ENCODE measurements around the gene TESK1. TPM values are rescaled to one million over a fixed set of nuclear protein-coding genes. Genes with fewer than 3 reads are reported as not detected.
A peak's percentile ranks its signal among the peaks of the same experiment; 100 is the strongest.

The TESK1 gene
- total and polyA plus RNA-seq, 2 donors (not counting 1 experiment from before 2014, with no cell fraction given): 43.8 to 94.1 TPM

DNA sequence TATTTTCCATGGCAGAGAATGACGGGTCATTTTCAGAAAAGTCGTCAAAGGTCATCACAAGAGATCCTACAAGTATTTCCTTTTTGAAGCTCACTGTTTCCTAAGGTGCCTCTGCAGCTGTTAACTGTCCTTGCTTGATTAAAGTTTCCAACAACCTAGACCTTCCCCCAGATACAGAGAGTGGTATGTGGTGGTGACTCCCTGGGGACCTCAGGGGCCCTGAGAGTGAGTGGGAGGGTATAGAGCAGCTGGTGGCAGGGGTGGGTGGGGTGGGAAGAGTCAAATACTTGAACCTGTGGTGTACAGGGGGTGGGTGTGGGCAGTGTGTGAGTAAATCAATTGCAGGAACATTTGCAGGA, 14.7 kb downstream of the TESK1 start:
- peaks cover 32% of the 10 kb centered on the region for H3K79me2 ChIP-seq (ENCODE audit: control insufficient read depth, insufficient read depth, low read length)
- peak overlapping the region; percentile 76 for H3K4me2 ChIP-seq (replicated peaks; ENCODE audit: low read depth, low read length, poor library complexity, severe bottlenecking)
- H3K27ac Mint-ChIP-seq: peak overlapping the region; percentile 86
- H3K27me3 ChIP-seq (replicated peaks in 1 of 4; ENCODE audit: control extremely low read depth in 1 of 4, control insufficient read depth in 3 of 4, insufficient read depth in 4 of 4, low read length in 3 of 4): no peaks in the 10 kb centered on the region
- intact Hi-C loops (cut with micrococcal nuclease): loop anchor here (1.0 kb wide), 5 partner anchors 15 to 77 kb away; partner anchors contain the start of genes CCDC107 and RMRP
- H3K4me1 Mint-ChIP-seq: peaks cover 79% of the 10 kb centered on the region
- TF ChIP-seq EZH2 (IDR thresholded peaks at IDR 0.05; ENCODE audit: borderline replicate concordance, insufficient read depth, low read depth, low read length, poor library complexity, severe bottlenecking): no peak
- TF ChIP-seq, protein P1, sequence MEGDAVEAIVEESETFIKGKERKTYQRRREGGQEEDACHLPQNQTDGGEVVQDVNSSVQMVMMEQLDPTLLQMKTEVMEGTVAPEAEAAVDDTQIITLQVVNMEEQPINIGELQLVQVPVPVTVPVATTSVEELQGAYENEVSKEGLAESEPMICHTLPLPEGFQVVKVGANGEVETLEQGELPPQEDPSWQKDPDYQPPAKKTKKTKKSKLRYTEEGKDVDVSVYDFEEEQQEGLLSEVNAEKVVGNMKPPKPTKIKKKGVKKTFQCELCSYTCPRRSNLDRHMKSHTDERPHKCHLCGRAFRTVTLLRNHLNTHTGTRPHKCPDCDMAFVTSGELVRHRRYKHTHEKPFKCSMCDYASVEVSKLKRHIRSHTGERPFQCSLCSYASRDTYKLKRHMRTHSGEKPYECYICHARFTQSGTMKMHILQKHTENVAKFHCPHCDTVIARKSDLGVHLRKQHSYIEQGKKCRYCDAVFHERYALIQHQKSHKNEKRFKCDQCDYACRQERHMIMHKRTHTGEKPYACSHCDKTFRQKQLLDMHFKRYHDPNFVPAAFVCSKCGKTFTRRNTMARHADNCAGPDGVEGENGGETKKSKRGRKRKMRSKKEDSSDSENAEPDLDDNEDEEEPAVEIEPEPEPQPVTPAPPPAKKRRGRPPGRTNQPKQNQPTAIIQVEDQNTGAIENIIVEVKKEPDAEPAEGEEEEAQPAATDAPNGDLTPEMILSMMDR (IDR thresholded peaks at IDR 0.05): no peak
- CTCF ChIA-PET: interaction anchor here (0.8 to 14.3 kb wide), 14 partner anchors 8 to 228 kb away, joined by 3 to 357 read pairs (median 8); partner anchors contain the start of genes ARHGEF39, CCDC107, CREB3 and RMRP
- H3K27me3 Mint-ChIP-seq: no peaks in the 10 kb centered on the region
- DNase-seq: no peak
- H2AFZ ChIP-seq (ENCODE audit: insufficient read depth, low read depth, low read length, poor library complexity, severe bottlenecking): no peak overlapping the region
- POLR2A ChIA-PET: interaction anchor here (0.6 to 7.1 kb wide), 15 partner anchors 8 to 548 kb away, joined by 3 to 114 read pairs (median 9); partner anchors contain the start of genes ARHGEF39, CCDC107, CREB3 and RMRP
- peaks cover 0 to 18% of the 10 kb centered on the region in 2 experiments for H3K36me3 ChIP-seq (replicated peaks in 1 of 2; ENCODE audit: control extremely low read depth in 1 of 2, control insufficient read depth in 1 of 2, extremely low read depth in 1 of 2, insufficient read depth in 2 of 2, low read length in 1 of 2)
- peaks cover 20% of the 10 kb centered on the region for H4K20me1 ChIP-seq (ENCODE audit: control insufficient read depth, insufficient read depth, low read length, poor library complexity, severe bottlenecking)
- peak overlapping the region; percentile 86 for H3K4me3 Mint-ChIP-seq
- no peaks in the 10 kb centered on the region for H3K9me3 ChIP-seq (ENCODE audit: control extremely low read depth in 1 of 3, control insufficient read depth in 2 of 3, insufficient read depth in 1 of 3, low read length in 2 of 3)
- H3K9me3 Mint-ChIP-seq (ENCODE audit: insufficient read depth): no peaks in the 10 kb centered on the region
- peak overlapping the region; percentile 95 to 97 for H3K27ac ChIP-seq (ENCODE audit: low read length in 2 of 2)
- peak overlapping the region in 4 of 5 experiments; percentile 80 to 91 (median 88) for H3K4me3 ChIP-seq (ENCODE audit: control extremely low read depth in 1 of 5, extremely low read depth in 1 of 5, insufficient read depth in 1 of 5, low read depth in 2 of 5, low read length in 4 of 5)
- peak overlapping the region; percentile 93 for H3K9ac ChIP-seq (ENCODE audit: low read length)
- WGBS (ENCODE audit: insufficient coverage): no CpG with 5 or more reads among the region's 2 CpGs
- H3K4me1 ChIP-seq (ENCODE audit: control insufficient read depth in 2 of 2, insufficient read depth in 2 of 2, low read length in 2 of 2): peaks cover 59 to 76% of the 10 kb centered on the region in 2 donors
- ATAC-seq (ENCODE audit: low read depth): peak; percentile 70

DNA sequence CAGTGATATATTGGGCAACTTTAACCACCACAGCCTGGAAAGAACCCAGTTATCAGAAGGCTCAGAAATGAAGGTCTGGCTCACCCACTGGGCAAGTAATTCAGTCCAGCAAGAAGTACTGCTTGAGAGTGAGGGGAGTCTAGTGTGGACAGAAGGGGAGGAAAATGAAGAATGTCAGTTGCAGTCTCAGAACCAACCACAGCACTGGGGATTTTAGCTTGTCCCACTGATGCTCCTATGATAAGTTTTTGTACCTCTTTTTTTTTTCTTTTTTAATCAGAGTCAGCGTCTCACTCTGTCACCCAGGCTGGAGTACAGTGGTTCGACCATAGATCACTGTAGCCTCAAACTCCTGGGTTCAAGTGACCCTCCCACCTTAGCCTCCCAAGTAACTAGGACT, 22.5 kb downstream of the TESK1 start:
- Histone ChIP-seq H3K4me3 (ENCODE audit: control extremely low read depth in 1 of 5, extremely low read depth in 1 of 5, insufficient read depth in 1 of 5, low read depth in 2 of 5, low read length in 4 of 5) (no peak overlapping the region), H3K27me3 (replicated peaks in 1 of 4; ENCODE audit: control extremely low read depth in 1 of 4, control insufficient read depth in 3 of 4, insufficient read depth in 4 of 4, low read length in 3 of 4) (no peaks in the 10 kb centered on the region), H3K79me2 (ENCODE audit: control insufficient read depth, insufficient read depth, low read length) (peaks cover 4% of the 10 kb centered on the region), H4K20me1 (ENCODE audit: control insufficient read depth, insufficient read depth, low read length, poor library complexity, severe bottlenecking) (no peaks in the 10 kb centered on the region), H3K27ac (ENCODE audit: low read length in 2 of 2) (no peak overlapping the region), H3K4me1 (ENCODE audit: control insufficient read depth in 2 of 2, insufficient read depth in 2 of 2, low read length in 2 of 2) (peaks cover 12 to 15% of the 10 kb centered on the region in 2 donors), H3K9ac (ENCODE audit: low read length) (no peak overlapping the region), H3K4me2 (replicated peaks; ENCODE audit: low read depth, low read length, poor library complexity, severe bottlenecking) (no peak overlapping the region), H3K36me3 (replicated peaks in 1 of 2; ENCODE audit: control extremely low read depth in 1 of 2, control insufficient read depth in 1 of 2, extremely low read depth in 1 of 2, insufficient read depth in 2 of 2, low read length in 1 of 2) (no peaks in the 10 kb centered on the region), H3K9me3 (ENCODE audit: control extremely low read depth in 1 of 3, control insufficient read depth in 2 of 3, insufficient read depth in 1 of 3, low read length in 2 of 3) (no peaks in the 10 kb centered on the region), H2AFZ (ENCODE audit: insufficient read depth, low read depth, low read length, poor library complexity, severe bottlenecking) (no peak overlapping the region)
- ChIA-PET POLR2A (interaction anchor here (1.1 kb wide), 1 partner anchor 13 kb away, joined by 4 read pairs; no protein-coding TSS in a partner anchor), CTCF (interaction anchor here (1.2 to 3.4 kb wide), 7 partner anchors 12 to 68 kb away, joined by 3 to 21 read pairs (median 8); no protein-coding TSS in a partner anchor)
- no peak for ATAC-seq (ENCODE audit: low read depth)
- H3K27me3 Mint-ChIP-seq: no peaks in the 10 kb centered on the region
- intact Hi-C loops (cut with micrococcal nuclease): no loop called here
- no peak for DNase-seq
- no peak overlapping the region for H3K4me3 Mint-ChIP-seq
- H3K27ac Mint-ChIP-seq: peak overlapping the region; percentile 56
- WGBS (ENCODE audit: insufficient coverage): 17% methylated on average over 1 of the region's 2 CpGs
- TF ChIP-seq, protein P1 (IDR thresholded peaks at IDR 0.05): no peak
- TF ChIP-seq EZH2 (IDR thresholded peaks at IDR 0.05; ENCODE audit: borderline replicate concordance, insufficient read depth, low read depth, low read length, poor library complexity, severe bottlenecking): no peak
- peaks cover 36% of the 10 kb centered on the region for H3K4me1 Mint-ChIP-seq
- no peaks in the 10 kb centered on the region for H3K9me3 Mint-ChIP-seq (ENCODE audit: insufficient read depth)

Measured in B cell (primary cell).